Activated T-helper 17 cell treated with anti-CD3 and anti-CD28 coated beads, Interleukin-2, amount 50 U/mL, for 72 hours (primary cell): ENCODE results near the gene PIH1D1. TPM values are rescaled to one million over a fixed set of nuclear protein-coding genes. Genes with fewer than 3 reads are reported as not detected.
A peak's percentile ranks its signal among the peaks of the same experiment; 100 is the strongest.

ENCODE experiments used
- ATAC-seq: fragments of 150-1000 bp; cut with Tn5 transposase; replicated peaks from 2 replicates; pipeline ENCODE4 v1.10.0; 2021; ENCODE audit warnings: mild to moderate bottlenecking, moderate library complexity
- H3K27ac Mint-ChIP-seq: one replicate; pipeline ENCODE4 v1.8.0; 2022; ENCODE audit warnings: mixed read lengths
- H3K27me3 Mint-ChIP-seq: one replicate; pipeline ENCODE4 v1.8.0; 2022; ENCODE audit warnings: mixed read lengths
- H3K36me3 Mint-ChIP-seq: one replicate; pipeline ENCODE4 v1.8.0; 2022; ENCODE audit warnings: low read depth, mild to moderate bottlenecking, mixed read lengths
- H3K4me1 Mint-ChIP-seq: one replicate; pipeline ENCODE4 v1.8.0; 2022; ENCODE audit warnings: mixed read lengths
- H3K4me3 Mint-ChIP-seq: one replicate; pipeline ENCODE4 v1.8.0; 2022; ENCODE audit warnings: mild to moderate bottlenecking, mixed read lengths
- H3K9me3 Mint-ChIP-seq: one replicate; pipeline ENCODE4 v1.8.0; 2022; ENCODE audit warnings: mixed read lengths
- total RNA-seq, 2 donors: library from RNA; stranded (reverse); gene quantifications; one replicate each; pipeline ENCODE4 v1.2.3, GENCODE V29; 2022

The PIH1D1 gene
- total RNA-seq, 2 donors from 2014 or later: 183 to 194 TPM

DNA sequence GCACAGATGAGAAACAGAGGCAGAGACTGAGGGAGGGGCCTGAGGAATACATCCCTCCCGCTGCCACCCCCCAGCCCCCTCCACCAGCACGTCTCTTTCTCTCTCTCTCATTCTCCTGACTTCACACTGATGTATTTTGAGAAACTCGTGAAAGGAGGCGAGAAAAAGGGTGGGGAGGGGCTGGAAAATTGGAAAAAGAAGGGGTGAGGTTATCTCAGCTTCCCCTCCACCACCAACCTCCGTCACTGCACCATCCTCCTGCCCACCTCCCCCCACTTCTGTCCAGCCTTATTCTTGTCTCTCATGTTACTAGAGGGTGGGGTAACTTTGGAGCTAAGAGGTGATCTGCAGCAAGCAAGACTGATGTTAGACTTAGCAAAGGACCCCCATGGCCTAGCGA lies 11.8 kb downstream of the PIH1D1 start:
- Mint-ChIP-seq H3K9me3 (no peaks in the 10 kb centered on the region), H3K27ac (no peak overlapping the region), H3K4me3 (no peak overlapping the region), H3K36me3 (peaks cover 6% of the 10 kb centered on the region), H3K27me3 (peaks cover 68% of the 10 kb centered on the region), H3K4me1 (peaks cover 16% of the 10 kb centered on the region)
- no peak for ATAC-seq

DNA sequence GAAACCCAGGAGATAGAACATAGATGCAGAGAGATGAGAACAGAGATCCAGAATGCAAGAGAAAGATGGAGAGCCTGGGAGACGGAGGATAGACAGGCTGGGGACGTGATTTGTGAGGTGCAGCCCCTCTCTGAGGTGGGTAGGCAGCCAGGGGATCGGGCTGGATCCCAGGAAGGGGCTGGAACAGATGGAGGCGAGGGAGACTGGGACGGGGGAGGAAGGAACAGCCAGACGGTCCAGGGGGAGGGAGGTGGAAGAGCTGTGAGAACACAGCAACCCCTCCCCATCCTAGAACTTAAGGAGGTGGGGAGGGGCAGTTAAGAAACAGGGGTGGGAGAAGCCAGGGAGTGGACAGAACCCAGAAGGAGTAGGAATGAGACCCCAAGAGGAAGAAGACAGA lies 13.4 kb downstream of the PIH1D1 start:
- no peak for ATAC-seq
- peaks cover 77% of the 10 kb centered on the region for H3K27me3 Mint-ChIP-seq
- H3K36me3 Mint-ChIP-seq: peaks cover 6% of the 10 kb centered on the region
- peaks cover 20% of the 10 kb centered on the region for H3K4me1 Mint-ChIP-seq
- no peaks in the 10 kb centered on the region for H3K9me3 Mint-ChIP-seq
- no peak overlapping the region for H3K4me3 Mint-ChIP-seq
- H3K27ac Mint-ChIP-seq: no peak overlapping the region

DNA sequence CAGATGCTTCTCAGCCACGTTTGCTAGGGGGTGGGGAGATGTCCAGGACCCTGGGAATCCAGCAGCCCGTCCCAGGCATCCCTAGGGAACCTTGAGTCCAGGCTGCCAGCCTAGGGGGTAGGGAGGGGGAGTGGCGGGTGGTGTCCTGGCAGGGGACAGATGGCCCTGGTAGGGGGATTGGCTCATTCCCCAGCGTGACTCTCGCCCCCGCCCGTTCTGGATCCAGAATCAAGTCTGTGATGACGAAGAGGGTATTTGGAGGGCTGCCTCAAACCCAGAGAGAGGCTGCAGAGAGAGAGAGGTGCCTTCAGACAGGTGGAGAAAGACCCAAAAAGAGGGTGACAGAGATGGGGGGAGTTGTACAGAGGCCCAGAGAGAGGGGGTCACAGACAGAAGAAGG lies 14.4 kb downstream of the PIH1D1 start:
- peaks cover 18% of the 10 kb centered on the region for H3K4me1 Mint-ChIP-seq
- no peaks in the 10 kb centered on the region for H3K9me3 Mint-ChIP-seq
- peaks cover 80% of the 10 kb centered on the region for H3K27me3 Mint-ChIP-seq
- no peak for ATAC-seq
- H3K27ac Mint-ChIP-seq: no peak overlapping the region
- H3K36me3 Mint-ChIP-seq: peaks cover 6% of the 10 kb centered on the region
- H3K4me3 Mint-ChIP-seq: no peak overlapping the region

DNA sequence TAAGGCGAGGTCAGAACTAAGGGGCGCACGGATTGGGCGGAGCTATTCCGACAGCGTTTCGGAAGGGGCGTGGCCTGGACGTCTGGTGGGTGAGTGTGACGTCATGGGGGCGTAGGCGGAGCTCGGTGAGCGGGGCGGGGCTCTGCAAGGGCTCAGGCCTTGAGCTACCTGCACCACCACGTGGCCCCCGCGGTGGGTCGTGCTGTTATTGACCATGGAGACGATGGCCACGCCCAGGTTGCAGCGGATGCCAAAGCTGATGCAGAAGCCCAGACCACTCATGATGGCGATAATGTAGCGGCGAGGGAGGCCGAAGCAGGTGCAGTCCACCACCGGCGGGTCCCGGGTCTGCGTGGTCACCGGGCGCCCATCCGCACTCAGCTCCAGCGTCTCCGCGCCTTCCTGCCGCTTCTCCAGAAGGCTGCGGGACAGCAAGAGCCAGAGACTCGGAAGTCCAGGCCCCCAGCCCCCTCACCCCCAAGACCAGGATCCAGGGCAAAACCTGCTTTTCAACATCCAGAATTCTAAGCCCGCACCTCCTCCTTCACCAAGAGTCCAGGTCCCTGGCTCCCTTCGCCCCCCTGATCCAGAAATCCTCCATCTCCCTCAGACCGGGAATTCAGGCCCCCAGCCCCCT lies 15.1 kb downstream of the PIH1D1 start:
- H3K27me3 Mint-ChIP-seq: peaks cover 76% of the 10 kb centered on the region
- no peaks in the 10 kb centered on the region for H3K9me3 Mint-ChIP-seq
- peaks cover 13% of the 10 kb centered on the region for H3K4me1 Mint-ChIP-seq
- H3K4me3 Mint-ChIP-seq: no peak overlapping the region
- peaks cover 6% of the 10 kb centered on the region for H3K36me3 Mint-ChIP-seq
- ATAC-seq: peak; percentile 19
- no peak overlapping the region for H3K27ac Mint-ChIP-seq

DNA sequence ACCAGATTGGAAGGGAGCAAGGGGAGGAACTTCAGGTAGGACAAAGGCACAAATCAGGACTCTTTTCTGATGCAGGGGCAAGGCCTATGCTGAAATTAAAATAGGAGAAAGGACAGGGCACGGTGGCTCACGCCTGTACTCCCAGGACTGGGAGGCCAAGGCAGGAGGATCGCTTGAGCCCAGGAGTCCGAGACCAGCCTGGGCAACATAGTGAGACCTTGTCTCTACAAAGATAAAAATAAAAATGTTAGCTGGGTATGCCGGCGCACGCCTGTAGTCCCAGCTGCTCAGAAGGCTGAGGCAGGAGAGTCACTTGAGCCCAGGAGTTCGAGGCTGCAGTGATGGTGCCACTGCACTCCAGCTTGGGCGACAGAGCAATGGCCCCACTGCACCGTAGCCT lies 15.9 kb downstream of the PIH1D1 start:
- Mint-ChIP-seq H3K27ac (no peak overlapping the region), H3K36me3 (peaks cover 6% of the 10 kb centered on the region), H3K4me3 (no peak overlapping the region), H3K27me3 (peaks cover 75% of the 10 kb centered on the region), H3K9me3 (no peaks in the 10 kb centered on the region), H3K4me1 (peaks cover 12% of the 10 kb centered on the region)
- no peak for ATAC-seq

DNA sequence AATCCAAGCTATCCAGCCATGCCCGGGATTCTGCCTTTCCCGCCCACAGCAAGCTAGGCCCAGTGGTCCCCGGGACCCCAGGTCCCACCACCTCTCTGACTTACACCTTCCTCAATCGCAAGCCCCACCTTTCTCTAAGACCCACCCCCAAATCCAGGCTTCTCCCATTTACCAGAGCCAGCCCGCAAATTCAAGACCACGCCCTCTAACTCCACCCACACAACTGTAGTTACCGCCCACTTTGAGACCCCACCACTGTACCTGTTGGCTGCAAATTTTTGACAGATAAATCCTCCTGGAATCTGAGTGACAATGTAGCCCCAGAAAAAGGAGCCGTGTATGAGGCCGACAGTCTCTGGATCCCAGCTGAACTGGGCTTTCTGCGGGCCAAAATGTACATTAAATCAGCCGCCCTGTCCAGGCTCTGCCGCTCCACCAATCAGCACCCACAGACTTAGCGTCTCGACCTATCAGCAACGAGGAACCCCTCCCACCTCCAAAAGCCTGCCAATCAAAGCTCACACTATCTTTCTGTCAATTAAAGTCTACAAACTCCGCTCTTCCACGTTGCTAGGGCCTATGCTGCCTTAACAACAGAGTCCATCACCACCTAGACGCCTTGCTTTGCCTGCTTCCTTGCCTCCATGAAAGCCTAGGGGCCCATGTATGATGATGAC lies 16.6 kb downstream of the PIH1D1 start:
- peaks cover 75% of the 10 kb centered on the region for H3K27me3 Mint-ChIP-seq
- H3K4me3 Mint-ChIP-seq: no peak overlapping the region
- ATAC-seq: no peak
- no peak overlapping the region for H3K27ac Mint-ChIP-seq
- peaks cover 18% of the 10 kb centered on the region for H3K4me1 Mint-ChIP-seq
- peaks cover 12% of the 10 kb centered on the region for H3K36me3 Mint-ChIP-seq
- H3K9me3 Mint-ChIP-seq: no peaks in the 10 kb centered on the region

DNA sequence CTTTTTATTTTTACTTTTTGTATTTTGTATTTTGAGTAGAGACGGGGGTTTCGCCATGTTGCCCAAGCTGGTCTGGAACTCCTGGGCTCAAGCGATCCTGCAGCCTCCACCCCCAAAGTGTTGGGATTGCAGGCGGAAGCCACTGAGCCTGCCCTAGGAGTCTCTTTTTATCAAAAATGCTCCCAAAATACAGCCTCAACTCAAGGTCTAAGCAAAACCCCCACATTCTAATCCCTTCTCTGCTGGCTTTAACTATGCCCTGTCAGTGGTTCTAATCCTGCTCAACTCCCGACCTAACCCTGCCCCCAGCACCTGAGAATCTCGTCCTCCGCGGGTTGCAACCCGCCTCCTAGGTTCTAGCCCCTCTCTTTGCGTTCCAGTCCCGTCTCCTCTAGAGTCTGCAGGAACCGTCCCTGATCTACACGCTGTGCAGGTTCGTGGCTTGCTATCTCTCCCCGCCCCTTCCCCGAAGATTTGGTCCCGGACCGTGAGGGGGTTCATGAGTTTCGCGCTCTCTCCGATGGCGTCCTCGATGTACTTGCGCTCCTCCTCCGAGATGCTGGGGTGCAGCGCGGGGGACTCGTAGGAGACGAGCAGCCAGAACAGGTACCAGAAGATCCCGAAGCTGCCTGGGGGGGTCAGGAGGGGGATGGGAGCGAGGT lies 18.2 kb downstream of the PIH1D1 start:
- H3K4me3 Mint-ChIP-seq: peak overlapping the region; percentile 5

DNA sequence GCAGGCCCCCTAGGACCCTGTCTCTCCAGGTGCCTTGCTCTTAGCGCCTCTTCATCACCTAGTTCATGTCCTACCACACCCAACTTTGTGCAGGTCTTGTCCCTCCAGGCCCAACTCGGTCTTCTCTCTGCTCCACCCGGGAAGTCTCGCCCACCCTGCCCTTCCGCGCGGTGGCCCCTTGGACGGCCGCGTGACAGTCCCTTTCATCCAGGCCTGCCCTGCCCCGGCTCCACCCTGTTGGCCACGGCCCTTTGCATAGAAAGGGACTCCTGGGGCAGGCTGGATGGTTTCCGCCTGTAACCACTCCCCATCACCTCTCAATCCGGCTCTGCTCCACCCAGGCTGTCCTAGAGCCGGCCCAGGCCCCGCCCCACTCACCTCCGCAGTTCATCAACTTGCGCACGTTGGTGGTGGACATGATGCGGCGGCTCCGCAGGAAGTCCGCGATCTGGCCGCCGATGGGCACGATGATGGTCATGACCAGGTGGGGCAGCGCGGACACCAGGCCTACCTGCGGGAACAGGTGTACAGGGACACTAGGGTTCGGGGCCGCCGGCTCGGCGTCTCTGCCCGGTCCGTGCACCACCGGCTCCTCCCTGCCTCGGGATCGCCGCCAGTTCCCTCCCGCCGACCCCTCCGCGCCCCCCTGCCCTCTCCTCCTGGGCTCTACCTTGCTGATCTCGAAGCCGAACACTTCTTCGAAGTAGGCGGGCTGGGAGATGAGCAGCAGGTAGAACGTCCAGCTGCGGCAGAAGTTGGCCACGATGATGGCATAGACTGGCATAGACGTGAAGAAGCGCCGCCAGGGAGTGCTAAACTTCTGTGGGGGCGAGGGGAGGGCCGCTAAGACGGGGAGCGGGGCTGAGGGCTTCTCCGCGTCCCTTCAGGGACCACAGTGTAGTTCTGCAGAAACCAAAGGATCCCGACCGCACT lies 19.2 kb downstream of the PIH1D1 start:
- H3K27me3 Mint-ChIP-seq: peaks cover 64% of the 10 kb centered on the region
- no peak overlapping the region for H3K27ac Mint-ChIP-seq
- H3K9me3 Mint-ChIP-seq: no peaks in the 10 kb centered on the region
- peak overlapping the region; percentile 36 for H3K4me3 Mint-ChIP-seq
- ATAC-seq: peak; percentile 69
- peaks cover 22% of the 10 kb centered on the region for H3K4me1 Mint-ChIP-seq
- peaks cover 15% of the 10 kb centered on the region for H3K36me3 Mint-ChIP-seq

More for the DNA sequence above, 18.2 kb downstream of the PIH1D1 start:
- Mint-ChIP-seq H3K4me1 (peaks cover 22% of the 10 kb centered on the region), H3K27ac (no peak overlapping the region), H3K36me3 (peaks cover 15% of the 10 kb centered on the region), H3K9me3 (no peaks in the 10 kb centered on the region), H3K27me3 (peaks cover 69% of the 10 kb centered on the region)
- ATAC-seq: no peak

DNA sequence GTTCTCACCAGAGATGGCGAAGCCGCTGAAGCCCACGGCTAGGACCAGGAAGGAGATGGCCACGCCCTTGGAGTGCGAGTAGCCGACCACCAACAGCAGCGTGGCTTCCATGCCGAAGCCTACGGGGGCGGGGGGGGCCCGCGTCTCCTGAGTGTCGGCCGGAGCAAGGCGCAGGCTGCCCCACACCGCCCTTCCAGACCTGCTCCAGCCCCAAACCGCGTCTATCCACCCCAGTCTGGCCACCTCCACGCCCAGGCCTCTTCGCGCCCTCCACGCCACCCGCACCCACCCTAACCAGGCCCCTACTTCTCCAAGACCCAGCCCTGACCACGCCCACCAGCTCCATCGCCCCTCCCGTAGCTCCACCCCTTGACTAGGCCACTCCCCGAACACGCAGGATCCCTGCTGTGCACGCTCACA lies 20.3 kb downstream of the PIH1D1 start:
- H3K4me1 Mint-ChIP-seq: peaks cover 32% of the 10 kb centered on the region

DNA sequence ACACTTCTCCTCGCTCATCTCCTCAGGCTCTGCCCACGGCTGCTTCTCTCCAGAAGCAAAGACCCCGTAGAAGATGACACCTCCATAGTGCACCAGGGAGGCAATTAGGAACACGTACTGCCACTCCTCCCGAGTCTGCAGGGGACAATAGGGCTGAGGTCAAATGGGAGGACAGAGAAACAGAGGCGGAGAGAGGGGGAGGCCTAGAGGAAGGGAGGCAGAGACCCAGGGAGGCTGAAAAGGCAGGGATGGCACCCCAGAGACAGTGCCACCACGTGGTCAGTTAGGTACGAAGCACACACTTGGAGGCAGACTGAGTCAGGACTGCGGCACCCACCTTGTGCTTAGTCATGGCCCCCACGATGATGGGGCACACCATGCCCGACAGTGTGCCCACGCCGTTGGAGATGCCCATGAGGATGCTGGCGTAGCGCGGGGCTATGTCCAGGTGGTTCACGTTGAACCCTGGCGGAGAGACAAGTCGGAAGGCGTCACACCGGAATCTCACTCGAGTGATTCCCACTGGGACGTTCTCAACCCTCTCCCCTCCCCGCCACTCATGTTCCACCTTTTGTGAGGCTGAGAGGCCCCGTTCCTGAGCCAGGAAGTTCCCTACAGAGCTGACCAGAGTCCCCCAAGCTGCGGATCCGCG lies 20.8 kb downstream of the PIH1D1 start:
- no peaks in the 10 kb centered on the region for H3K9me3 Mint-ChIP-seq
- no peak overlapping the region for H3K4me3 Mint-ChIP-seq
- ATAC-seq: peak; percentile 54
- H3K27me3 Mint-ChIP-seq: peaks cover 66% of the 10 kb centered on the region
- H3K4me1 Mint-ChIP-seq: peaks cover 34% of the 10 kb centered on the region
- no peak overlapping the region for H3K27ac Mint-ChIP-seq
- H3K36me3 Mint-ChIP-seq: peaks cover 9% of the 10 kb centered on the region

More for the DNA sequence above, 20.3 kb downstream of the PIH1D1 start:
- no peak for ATAC-seq
- Mint-ChIP-seq H3K27ac (no peak overlapping the region), H3K9me3 (no peaks in the 10 kb centered on the region), H3K27me3 (peaks cover 67% of the 10 kb centered on the region), H3K4me3 (no peak overlapping the region), H3K36me3 (peaks cover 13% of the 10 kb centered on the region)

DNA sequence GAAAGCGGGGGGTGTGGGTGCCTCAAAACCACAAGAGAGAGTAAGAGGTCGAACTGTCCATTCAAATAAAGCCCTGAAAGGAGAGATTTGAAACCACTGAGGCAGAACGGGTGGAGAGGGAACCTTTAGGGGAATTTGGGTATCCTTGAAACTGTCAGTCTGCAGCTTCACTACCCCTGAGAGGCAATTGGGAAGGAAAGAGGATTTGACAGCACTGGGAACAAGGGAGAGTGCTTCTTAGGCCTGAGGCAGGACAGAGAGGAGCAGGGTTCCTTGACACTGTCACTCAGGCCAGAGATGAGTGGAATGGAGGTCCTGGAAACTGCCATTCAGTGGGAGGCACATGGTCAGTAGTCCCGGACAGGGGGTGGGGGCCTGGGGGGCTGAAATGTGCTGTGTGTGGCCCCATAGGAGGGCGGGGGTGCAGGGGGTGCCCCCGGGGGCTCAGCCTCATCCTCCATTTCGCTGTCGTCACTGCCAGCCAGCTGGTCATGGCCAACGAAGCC lies 21.4 kb downstream of the PIH1D1 start:
- Mint-ChIP-seq H3K27me3 (peaks cover 68% of the 10 kb centered on the region), H3K27ac (no peak overlapping the region), H3K4me3 (no peak overlapping the region), H3K4me1 (peaks cover 34% of the 10 kb centered on the region), H3K36me3 (peaks cover 9% of the 10 kb centered on the region), H3K9me3 (no peaks in the 10 kb centered on the region)
- ATAC-seq: no peak

DNA sequence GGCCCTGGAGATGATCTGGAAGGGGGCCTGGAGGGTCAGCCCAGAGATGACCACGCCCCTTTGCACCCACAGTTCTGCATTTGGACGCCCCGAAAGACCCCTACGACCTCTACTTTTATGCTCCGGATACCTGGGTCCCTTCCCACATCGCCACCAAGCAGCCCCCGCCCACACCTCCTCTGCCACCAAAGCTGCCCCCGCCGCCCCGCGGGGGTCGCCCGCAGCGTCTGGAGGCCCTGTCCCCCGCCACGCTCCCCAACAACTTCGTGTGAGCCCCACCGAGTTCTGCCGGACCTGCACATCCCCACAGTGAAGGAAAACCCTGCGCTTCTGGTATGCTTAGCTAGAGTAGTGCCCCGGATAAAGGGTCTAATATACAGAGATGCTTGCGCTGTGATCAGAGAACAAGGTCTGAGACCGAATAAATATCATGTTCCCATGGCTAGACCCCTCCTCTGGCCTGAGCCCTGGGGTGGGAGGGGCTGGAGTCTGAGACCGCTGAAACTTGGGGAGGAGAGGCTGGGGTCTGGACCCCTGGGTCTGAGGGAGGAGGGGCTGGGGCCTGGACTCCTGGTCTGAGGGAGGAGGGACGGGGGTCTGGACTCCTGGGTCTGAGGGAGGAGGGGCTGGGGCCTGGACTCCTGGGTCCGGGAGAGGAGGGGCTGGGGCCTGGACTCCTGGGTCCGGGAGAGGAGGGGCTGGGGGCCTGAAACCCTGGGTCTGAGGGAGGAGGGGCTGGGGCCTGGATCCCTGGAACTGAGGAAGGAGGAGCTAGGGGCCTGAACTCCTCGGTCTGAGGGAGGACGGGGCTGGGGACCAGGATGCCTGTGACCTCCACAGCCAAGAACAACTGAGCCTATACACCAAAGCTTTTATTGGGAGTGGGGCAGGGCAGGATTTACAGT lies 22.8 kb downstream of the PIH1D1 start:
- no peaks in the 10 kb centered on the region for H3K9me3 Mint-ChIP-seq
- ATAC-seq: no peak
- no peak overlapping the region for H3K27ac Mint-ChIP-seq
- H3K36me3 Mint-ChIP-seq: peaks cover 9% of the 10 kb centered on the region
- H3K4me3 Mint-ChIP-seq: peak overlapping the region; percentile 48
- peaks cover 37% of the 10 kb centered on the region for H3K4me1 Mint-ChIP-seq
- H3K27me3 Mint-ChIP-seq: peaks cover 69% of the 10 kb centered on the region
